ENCODE results near the gene HPSE2. TPM values are rescaled to one million over a fixed set of nuclear protein-coding genes. Genes with fewer than 3 reads are reported as not detected.

The HPSE2 gene
- total RNA-seq, 2 donors from 2014 or later: 1.0 to 1.8 TPM

DNA sequence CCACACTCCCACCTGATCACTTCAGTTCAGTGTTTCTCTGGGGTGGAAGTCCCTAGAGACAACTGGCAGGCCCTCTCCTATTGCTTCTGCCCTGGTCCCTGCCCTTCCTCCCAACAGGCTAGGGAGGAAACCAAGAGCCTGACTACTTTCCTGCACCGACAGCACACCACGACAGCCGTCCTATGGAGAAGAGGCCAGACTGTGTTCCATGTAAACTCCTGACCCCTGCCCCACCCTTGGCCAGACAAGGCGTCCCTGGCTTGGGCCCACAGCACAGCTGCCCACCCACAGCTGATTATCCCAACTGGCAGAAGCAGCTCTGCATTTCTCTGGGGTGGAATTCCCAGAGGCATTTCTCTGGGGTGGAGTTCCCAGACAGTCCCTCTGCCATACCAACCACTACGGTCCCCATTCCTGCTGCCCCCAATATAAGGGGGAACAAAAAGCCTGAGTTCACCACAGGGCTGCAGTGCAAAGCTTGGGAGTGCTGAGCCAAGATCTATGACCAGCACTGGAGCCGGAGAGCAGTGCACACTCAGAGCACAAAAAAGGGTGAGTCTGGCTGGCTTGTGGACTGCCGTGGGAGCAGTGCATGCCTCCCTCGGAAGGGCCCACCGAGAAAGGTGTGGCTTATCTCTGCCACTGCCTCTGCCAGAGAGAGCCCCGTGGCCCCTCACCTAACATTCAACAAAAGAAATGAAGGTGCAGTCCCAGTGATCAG, 193.4 kb downstream of the HPSE2 start:
- no peaks in the 10 kb centered on the region for H3K36me3 ChIP-seq
- TF ChIP-seq, protein P1, sequence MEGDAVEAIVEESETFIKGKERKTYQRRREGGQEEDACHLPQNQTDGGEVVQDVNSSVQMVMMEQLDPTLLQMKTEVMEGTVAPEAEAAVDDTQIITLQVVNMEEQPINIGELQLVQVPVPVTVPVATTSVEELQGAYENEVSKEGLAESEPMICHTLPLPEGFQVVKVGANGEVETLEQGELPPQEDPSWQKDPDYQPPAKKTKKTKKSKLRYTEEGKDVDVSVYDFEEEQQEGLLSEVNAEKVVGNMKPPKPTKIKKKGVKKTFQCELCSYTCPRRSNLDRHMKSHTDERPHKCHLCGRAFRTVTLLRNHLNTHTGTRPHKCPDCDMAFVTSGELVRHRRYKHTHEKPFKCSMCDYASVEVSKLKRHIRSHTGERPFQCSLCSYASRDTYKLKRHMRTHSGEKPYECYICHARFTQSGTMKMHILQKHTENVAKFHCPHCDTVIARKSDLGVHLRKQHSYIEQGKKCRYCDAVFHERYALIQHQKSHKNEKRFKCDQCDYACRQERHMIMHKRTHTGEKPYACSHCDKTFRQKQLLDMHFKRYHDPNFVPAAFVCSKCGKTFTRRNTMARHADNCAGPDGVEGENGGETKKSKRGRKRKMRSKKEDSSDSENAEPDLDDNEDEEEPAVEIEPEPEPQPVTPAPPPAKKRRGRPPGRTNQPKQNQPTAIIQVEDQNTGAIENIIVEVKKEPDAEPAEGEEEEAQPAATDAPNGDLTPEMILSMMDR (IDR thresholded peaks at IDR 0.05): no peak
- DNase-seq: no peak
- H3K9me3 ChIP-seq: no peaks in the 10 kb centered on the region
- intact Hi-C loops (cut with DNase I): no loop called here
- no peak overlapping the region for H3K4me3 ChIP-seq
- no peak overlapping the region for H3K27ac ChIP-seq
- no peak overlapping the region for H3K9ac ChIP-seq (ENCODE audit: low read depth in 2 of 2, low read length in 2 of 2)
- no peaks in the 10 kb centered on the region for H3K27me3 ChIP-seq
- no peaks in the 10 kb centered on the region for H3K4me1 ChIP-seq

DNA sequence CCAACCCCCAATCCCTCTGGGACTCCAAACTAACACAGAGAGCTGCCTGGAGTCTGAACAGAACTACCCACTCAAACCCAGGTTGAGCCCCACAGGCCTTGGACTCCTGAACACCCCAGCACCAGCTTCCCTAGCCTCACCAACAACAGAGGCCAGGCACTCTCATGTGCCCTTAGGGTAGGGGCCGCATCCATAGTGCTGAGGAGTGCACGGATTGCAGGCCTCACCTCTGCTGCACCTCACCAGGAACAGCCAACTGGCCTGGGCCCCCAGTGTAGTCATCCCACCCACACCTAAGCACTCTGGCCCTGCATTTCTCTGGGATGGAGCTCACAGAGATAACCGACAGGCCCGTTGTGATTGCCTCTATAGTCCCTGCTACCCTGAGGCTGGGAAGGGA, 194.2 kb downstream of the HPSE2 start:
- H3K27me3 ChIP-seq: no peaks in the 10 kb centered on the region
- TF ChIP-seq, protein P1 (IDR thresholded peaks at IDR 0.05): no peak
- H3K9ac ChIP-seq (ENCODE audit: low read depth in 2 of 2, low read length in 2 of 2): no peak overlapping the region
- no peaks in the 10 kb centered on the region for H3K36me3 ChIP-seq
- H3K4me1 ChIP-seq: no peaks in the 10 kb centered on the region
- H3K9me3 ChIP-seq: no peaks in the 10 kb centered on the region
- intact Hi-C loops (cut with DNase I): no loop called here
- H3K27ac ChIP-seq: no peak overlapping the region
- H3K4me3 ChIP-seq: no peak overlapping the region
- DNase-seq: no peak

DNA sequence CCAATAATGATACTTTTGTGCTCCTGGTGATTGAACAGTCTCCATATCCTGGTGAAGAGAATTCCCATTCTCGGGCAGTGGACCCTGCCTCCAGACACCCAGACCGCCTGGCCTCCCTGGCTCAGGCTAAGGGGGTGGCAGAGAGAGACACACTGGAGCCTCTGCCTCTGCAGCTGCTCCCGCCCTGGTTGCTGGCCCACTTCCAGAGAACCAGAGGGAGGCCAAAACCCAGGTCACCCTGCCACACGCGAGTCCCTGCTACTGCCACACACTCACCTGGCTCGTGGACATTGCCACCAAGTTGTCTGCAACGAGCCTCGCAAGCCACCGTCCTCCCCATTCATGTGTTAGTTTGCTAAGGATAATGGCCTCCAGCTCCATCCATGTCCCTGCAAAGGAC, 221.8 kb downstream of the HPSE2 start:
- no peaks in the 10 kb centered on the region for H3K9me3 ChIP-seq
- H3K27ac ChIP-seq: no peak overlapping the region
- H3K4me3 ChIP-seq: no peak overlapping the region
- H3K36me3 ChIP-seq: no peaks in the 10 kb centered on the region
- no peak for DNase-seq
- no peaks in the 10 kb centered on the region for H3K27me3 ChIP-seq
- intact Hi-C loops (cut with DNase I): no loop called here
- no peak overlapping the region for H3K9ac ChIP-seq (ENCODE audit: low read depth in 2 of 2, low read length in 2 of 2)
- H3K4me1 ChIP-seq: no peaks in the 10 kb centered on the region
- TF ChIP-seq, protein P1 (IDR thresholded peaks at IDR 0.05): no peak

DNA sequence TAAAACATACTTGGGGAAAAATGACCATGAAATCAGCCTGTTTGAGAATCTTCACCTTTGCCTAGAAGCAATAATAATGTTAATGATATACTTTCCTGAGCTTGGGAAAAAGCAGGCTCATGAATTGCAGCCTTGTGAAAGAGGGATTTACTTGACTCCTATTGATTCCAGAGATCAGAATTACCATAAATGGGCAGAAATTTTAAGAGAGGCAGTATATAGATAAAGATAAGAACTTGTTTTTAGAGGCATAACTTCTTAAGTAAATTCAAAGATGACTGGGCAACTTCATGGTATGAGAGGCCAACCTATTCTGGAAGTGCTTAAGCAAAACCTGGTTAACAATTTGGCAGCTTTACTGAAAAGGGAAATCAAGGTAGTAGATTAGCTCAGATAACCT, 225.4 kb downstream of the HPSE2 start:
- Histone ChIP-seq H3K9me3 (no peaks in the 10 kb centered on the region), H3K4me1 (no peaks in the 10 kb centered on the region), H3K36me3 (no peaks in the 10 kb centered on the region), H3K27me3 (no peaks in the 10 kb centered on the region), H3K27ac (no peak overlapping the region), H3K9ac (ENCODE audit: low read depth in 2 of 2, low read length in 2 of 2) (no peak overlapping the region), H3K4me3 (no peak overlapping the region)
- DNase-seq: no peak
- intact Hi-C loops (cut with DNase I): no loop called here
- TF ChIP-seq, protein P1 (IDR thresholded peaks at IDR 0.05): no peak

DNA sequence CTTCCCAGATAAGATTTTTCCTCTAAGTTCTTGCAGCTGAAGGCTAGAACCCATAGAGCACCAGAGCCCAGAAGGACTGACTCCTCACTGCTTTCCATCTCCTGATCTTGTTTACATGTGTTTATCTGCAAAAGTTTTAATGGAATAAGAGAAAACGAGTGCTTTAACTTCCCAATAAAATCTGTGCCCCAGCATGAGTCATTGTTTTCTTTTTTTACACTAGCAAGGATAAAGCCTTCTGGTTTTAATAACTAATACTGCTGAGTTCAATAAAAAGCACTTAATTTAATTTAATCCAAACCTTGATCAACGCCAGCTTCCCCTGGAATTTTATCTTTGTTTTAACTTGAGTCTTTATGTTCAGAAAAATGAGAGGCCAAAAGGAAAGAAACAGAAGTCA, 227.6 kb downstream of the HPSE2 start:
- H3K4me1 ChIP-seq: no peaks in the 10 kb centered on the region
- no peak overlapping the region for H3K4me3 ChIP-seq

More for the DNA sequence above, 227.6 kb downstream of the HPSE2 start:
- DNase-seq: no peak
- H3K9me3 ChIP-seq: no peaks in the 10 kb centered on the region
- TF ChIP-seq, protein P1 (IDR thresholded peaks at IDR 0.05): no peak
- H3K27ac ChIP-seq: no peak overlapping the region
- intact Hi-C loops (cut with DNase I): no loop called here
- no peaks in the 10 kb centered on the region for H3K36me3 ChIP-seq
- no peak overlapping the region for H3K9ac ChIP-seq (ENCODE audit: low read depth in 2 of 2, low read length in 2 of 2)
- H3K27me3 ChIP-seq: no peaks in the 10 kb centered on the region

Measured in colonic mucosa (tissue), 4 donors.